Ishikawa (cell line): ENCODE results near the gene MOXD1.

ENCODE experiments used
- CEBPB ChIP-seq: IDR thresholded peaks from 2 replicates; pipeline ENCODE4 v1.6.1; 2012
- CREB1 ChIP-seq: IDR thresholded peaks from 2 replicates; pipeline ENCODE4 v1.6.1; 2012; ENCODE audit warnings: low read depth
- EGR1 ChIP-seq: IDR thresholded peaks from 2 replicates; pipeline ENCODE4 v1.6.1; 2012
- EP300 ChIP-seq: IDR thresholded peaks from 2 replicates; pipeline ENCODE4 v1.6.1; 2012; ENCODE audit warnings: borderline replicate concordance
- FOXM1 ChIP-seq: IDR thresholded peaks from 2 replicates; pipeline ENCODE4 v1.6.1; 2012; ENCODE audit warnings: low read depth, borderline replicate concordance
- NFIC ChIP-seq: IDR thresholded peaks from 2 replicates; pipeline ENCODE4 v1.6.1; 2012
- RAD21 ChIP-seq: IDR thresholded peaks from 2 replicates; pipeline ENCODE4 v1.6.1; 2012; ENCODE audit warnings: low read depth
- TAF1 ChIP-seq: IDR thresholded peaks from 2 replicates; pipeline ENCODE4 v1.6.1; 2012; ENCODE audit warnings: low read depth, mild to moderate bottlenecking
- TCF12 ChIP-seq: IDR thresholded peaks from 2 replicates; pipeline ENCODE4 v1.6.1; 2012; ENCODE audit warnings: low read depth
- TEAD4 ChIP-seq: IDR thresholded peaks from 2 replicates; pipeline ENCODE4 v1.6.1; 2012
- USF1 ChIP-seq: IDR thresholded peaks from 2 replicates; pipeline ENCODE4 v1.6.1; 2012
- YY1 ChIP-seq: IDR thresholded peaks from 2 replicates; pipeline ENCODE4 v1.6.1; 2012; ENCODE audit warnings: low read depth
- ZBTB7A ChIP-seq: IDR thresholded peaks from 2 replicates; pipeline ENCODE4 v1.6.1; 2012; ENCODE audit warnings: low read depth
- TF ChIP-seq, protein P1 (sequence below): IDR thresholded peaks from 2 replicates; pipeline ENCODE4 v1.6.1; 2012; ENCODE audit warnings: low read depth, mild to moderate bottlenecking
- TF ChIP-seq, protein P2 (sequence below): IDR thresholded peaks from 2 replicates; pipeline ENCODE4 v1.6.1; 2012

Gene MOXD1

GRCh38 chr6:132404330-132404729 is 3.1 kb upstream of the MOXD1 start:
- TF ChIP-seq RAD21 (no peak), USF1 (no peak), EGR1 (no peak), TEAD4 (no peak), EP300 (no peak), FOXM1 (no peak), YY1 (no peak)
- TF ChIP-seq, protein P1, sequence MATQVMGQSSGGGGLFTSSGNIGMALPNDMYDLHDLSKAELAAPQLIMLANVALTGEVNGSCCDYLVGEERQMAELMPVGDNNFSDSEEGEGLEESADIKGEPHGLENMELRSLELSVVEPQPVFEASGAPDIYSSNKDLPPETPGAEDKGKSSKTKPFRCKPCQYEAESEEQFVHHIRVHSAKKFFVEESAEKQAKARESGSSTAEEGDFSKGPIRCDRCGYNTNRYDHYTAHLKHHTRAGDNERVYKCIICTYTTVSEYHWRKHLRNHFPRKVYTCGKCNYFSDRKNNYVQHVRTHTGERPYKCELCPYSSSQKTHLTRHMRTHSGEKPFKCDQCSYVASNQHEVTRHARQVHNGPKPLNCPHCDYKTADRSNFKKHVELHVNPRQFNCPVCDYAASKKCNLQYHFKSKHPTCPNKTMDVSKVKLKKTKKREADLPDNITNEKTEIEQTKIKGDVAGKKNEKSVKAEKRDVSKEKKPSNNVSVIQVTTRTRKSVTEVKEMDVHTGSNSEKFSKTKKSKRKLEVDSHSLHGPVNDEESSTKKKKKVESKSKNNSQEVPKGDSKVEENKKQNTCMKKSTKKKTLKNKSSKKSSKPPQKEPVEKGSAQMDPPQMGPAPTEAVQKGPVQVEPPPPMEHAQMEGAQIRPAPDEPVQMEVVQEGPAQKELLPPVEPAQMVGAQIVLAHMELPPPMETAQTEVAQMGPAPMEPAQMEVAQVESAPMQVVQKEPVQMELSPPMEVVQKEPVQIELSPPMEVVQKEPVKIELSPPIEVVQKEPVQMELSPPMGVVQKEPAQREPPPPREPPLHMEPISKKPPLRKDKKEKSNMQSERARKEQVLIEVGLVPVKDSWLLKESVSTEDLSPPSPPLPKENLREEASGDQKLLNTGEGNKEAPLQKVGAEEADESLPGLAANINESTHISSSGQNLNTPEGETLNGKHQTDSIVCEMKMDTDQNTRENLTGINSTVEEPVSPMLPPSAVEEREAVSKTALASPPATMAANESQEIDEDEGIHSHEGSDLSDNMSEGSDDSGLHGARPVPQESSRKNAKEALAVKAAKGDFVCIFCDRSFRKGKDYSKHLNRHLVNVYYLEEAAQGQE: no peak

- TF ChIP-seq TCF12 (no peak), ZBTB7A (no peak; the same call in 1 of the 2 replicates), USF1 (no peak), EP300 (no peak), CEBPB (no peak), TEAD4 (no peak), YY1 (no peak), NFIC (no peak), EGR1 (no peak), CREB1 (no peak), FOXM1 (no peak), TAF1 (no peak), RAD21 (no peak)
- TF ChIP-seq, protein P1: no peak
Observed at GRCh38 chr6:132401618-132402285, 477 bp upstream of the MOXD1 start.

- TF ChIP-seq ZBTB7A (no peak), CEBPB (no peak), EP300 (no peak), TCF12 (no peak), USF1 (no peak), NFIC (no peak), TAF1 (no peak), CREB1 (no peak), YY1 (no peak)
- TF ChIP-seq, protein P2, sequence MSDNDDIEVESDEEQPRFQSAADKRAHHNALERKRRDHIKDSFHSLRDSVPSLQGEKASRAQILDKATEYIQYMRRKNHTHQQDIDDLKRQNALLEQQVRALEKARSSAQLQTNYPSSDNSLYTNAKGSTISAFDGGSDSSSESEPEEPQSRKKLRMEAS: no peak
- TF ChIP-seq, protein P1: no peak
Observed at GRCh38 chr6:132400555-132400882, 756 bp downstream of the MOXD1 start.

DNA sequence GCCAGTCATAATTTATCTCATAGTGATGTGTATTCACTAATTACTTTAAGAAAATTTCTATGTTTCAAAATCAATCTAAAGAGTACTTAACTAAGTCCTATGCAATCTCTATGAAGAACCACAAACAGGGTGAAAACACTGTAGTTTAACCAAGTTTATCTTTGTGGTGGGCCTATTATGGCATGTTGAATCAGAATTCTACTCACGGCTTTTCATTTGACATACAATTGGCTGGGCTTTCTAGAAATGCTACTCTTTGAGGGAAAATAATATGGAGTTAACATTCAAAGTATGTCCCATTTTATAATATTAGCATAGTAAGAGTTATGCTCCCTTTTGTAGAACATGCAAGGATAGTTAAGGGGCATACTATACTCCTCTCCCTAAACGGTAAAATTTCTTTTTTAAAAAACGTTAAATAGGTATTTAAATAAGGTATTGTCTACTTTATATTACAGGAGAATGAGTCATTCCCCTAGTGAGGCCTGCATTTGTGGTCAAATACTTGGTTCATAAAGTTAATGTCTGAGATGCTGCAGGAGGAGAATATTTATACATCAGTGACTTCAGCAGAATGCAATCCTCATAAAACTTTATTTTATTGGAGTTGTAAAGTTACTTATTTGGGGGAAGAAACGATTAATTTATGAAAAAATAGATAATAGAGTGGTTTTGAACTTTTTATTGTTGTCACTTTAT is 1.8 kb downstream of the MOXD1 start:
- TF ChIP-seq NFIC (no peak), TCF12 (no peak), EGR1 (no peak), EP300 (no peak), CREB1 (no peak), YY1 (no peak), CEBPB (no peak), TAF1 (no peak), ZBTB7A (no peak), USF1 (no peak), RAD21 (no peak)
- TF ChIP-seq, protein P1: no peak
- TF ChIP-seq, protein P2: no peak
